ENCODE results near the gene CADM2. TPM values are rescaled to one million over a fixed set of nuclear protein-coding genes. Genes with fewer than 3 reads are reported as not detected.

CADM2 gene
- total RNA-seq, 1 donor from 2014 or later = 3.5 TPM

- DNase-seq (ENCODE audit: low read depth, low spot score) = peak; percentile 8
- Mint-ChIP-seq H3K36me3 (ENCODE audit: low read depth) (no peaks in the 10 kb centered on the region), H3K4me1 (no peaks in the 10 kb centered on the region), H3K9me3 (peaks cover under 1% of the 10 kb centered on the region), H3K27me3 (ENCODE audit: low read depth) (no peaks in the 10 kb centered on the region), H3K4me3 (no peak overlapping the region), H3K27ac (ENCODE audit: unreplicated experiment) (no peak overlapping the region)
- TF ChIP-seq CTCF (conservative IDR thresholded peaks at IDR 0.05) = peak; percentile 64
Measured at GRCh38 chr3:85342915-85343314, 384.1 kb downstream of the CADM2 start.

DNA sequence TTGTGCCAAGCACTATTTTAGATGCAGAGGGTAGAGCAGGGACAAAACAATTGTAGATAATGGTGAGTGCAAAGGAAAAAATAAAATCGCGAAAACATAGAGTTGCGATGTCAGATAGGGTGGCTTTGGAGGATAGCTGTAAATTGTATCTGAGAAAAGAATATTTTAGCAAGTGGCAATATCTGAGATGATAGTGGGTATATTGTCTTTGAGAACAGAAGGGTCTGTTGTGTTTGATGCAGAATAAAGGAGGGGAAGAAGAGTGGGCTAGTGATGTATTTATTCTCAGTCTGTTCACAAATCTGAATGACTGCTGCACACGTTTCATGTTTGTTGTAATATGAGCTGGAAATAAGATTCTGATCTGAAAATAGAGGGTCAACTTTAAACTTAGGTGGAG is 396.8 kb downstream of the CADM2 start:
- TF ChIP-seq CTCF (conservative IDR thresholded peaks at IDR 0.05) = no peak
- Mint-ChIP-seq H3K27ac (ENCODE audit: unreplicated experiment) (no peak overlapping the region), H3K36me3 (ENCODE audit: low read depth) (no peaks in the 10 kb centered on the region), H3K4me1 (peaks cover 15% of the 10 kb centered on the region), H3K9me3 (no peaks in the 10 kb centered on the region), H3K27me3 (ENCODE audit: low read depth) (no peaks in the 10 kb centered on the region), H3K4me3 (no peak overlapping the region)
- DNase-seq (ENCODE audit: low read depth, low spot score) = no peak

DNA sequence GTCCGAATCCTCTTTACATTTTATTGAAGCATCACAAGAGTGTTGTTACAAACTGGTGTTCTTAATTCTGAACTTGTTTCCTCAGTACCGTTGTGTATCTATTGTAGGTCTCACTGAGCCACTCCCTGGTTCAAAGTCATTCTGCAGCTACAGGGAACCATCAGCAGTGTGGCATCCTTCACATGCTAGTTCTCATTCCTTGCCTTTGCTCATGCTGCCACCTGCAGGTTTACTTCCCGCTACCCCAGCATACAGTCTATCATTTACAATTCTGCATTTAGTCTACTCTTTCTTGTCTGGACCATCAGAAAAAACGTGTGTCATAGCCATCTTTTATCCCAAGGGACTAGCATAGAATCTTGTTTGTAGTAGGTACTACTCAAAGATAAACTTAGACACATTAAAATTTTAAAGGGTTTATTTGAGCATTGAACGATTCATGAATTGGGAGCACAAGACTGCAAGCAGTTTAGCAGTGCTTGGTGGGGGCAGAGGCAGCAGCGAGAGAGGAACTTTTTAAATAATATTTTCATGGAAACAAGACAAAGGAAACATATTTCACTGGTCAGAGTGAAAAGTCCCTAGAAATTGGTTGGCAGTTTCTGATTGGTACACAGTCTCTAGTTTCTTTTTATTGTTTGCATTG is 402.1 kb downstream of the CADM2 start:
- Mint-ChIP-seq H3K27me3 (ENCODE audit: low read depth) (no peaks in the 10 kb centered on the region), H3K4me1 (peaks cover 6% of the 10 kb centered on the region), H3K27ac (ENCODE audit: unreplicated experiment) (no peak overlapping the region), H3K9me3 (no peaks in the 10 kb centered on the region), H3K36me3 (ENCODE audit: low read depth) (no peaks in the 10 kb centered on the region), H3K4me3 (no peak overlapping the region)
- peak; percentile 83 for TF ChIP-seq CTCF (conservative IDR thresholded peaks at IDR 0.05)
- DNase-seq (ENCODE audit: low read depth, low spot score) = peak; percentile 36

DNA sequence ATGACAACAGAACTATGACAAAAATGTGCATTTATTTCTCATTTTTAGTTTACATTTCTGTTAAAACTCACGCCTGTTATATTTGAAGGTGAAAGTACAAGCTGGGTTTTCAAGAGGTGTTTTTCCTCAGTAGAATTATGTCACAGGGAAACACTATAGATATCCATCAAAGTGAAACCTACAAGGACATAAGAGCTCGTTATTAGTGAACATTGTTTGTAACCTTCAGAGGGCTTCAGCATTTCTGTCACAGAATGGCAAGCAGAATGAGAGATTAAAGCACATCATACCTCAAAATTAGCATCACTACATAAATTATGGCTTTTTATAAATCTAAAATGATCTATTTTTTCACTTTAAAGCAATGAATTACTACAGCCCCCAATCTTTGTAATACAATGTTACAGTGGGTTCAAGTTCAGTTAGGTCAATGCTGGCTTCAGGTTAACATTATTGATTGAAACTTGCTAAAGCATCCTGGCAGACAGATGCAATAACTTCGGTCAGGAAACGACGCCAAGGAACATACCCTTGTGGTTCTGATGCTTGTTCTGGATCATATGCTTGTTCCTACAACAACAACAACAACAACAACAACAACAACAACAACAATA is 405.6 kb downstream of the CADM2 start:
- Mint-ChIP-seq H3K9me3 (no peaks in the 10 kb centered on the region), H3K27ac (ENCODE audit: unreplicated experiment) (peak overlapping the region; percentile 29)

GRCh38 chr3:85370341-85370740 is 411.6 kb downstream of the CADM2 start:
- TF ChIP-seq CTCF (conservative IDR thresholded peaks at IDR 0.05) = no peak
- no peak overlapping the region for H3K4me3 Mint-ChIP-seq
- no peak overlapping the region for H3K27ac Mint-ChIP-seq (ENCODE audit: unreplicated experiment)
- H3K36me3 Mint-ChIP-seq (ENCODE audit: low read depth) = no peaks in the 10 kb centered on the region
- H3K27me3 Mint-ChIP-seq (ENCODE audit: low read depth) = no peaks in the 10 kb centered on the region
- DNase-seq (ENCODE audit: low read depth, low spot score) = no peak
- peaks cover 4% of the 10 kb centered on the region for H3K9me3 Mint-ChIP-seq
- H3K4me1 Mint-ChIP-seq = no peaks in the 10 kb centered on the region

More for the DNA sequence above, 405.6 kb downstream of the CADM2 start:
- Mint-ChIP-seq H3K27me3 (ENCODE audit: low read depth) (no peaks in the 10 kb centered on the region), H3K4me1 (peaks cover 4% of the 10 kb centered on the region), H3K4me3 (no peak overlapping the region), H3K36me3 (ENCODE audit: low read depth) (no peaks in the 10 kb centered on the region)
- TF ChIP-seq CTCF (conservative IDR thresholded peaks at IDR 0.05) = no peak
- DNase-seq (ENCODE audit: low read depth, low spot score) = no peak
